Pancreas (tissue), 10 donors: Measurements from ENCODE around the gene LRIG1. TPM values are rescaled to one million over a fixed set of nuclear protein-coding genes. Genes with fewer than 3 reads are reported as not detected.
A peak's percentile ranks its signal among the peaks of the same experiment; 100 is the strongest.

Source experiments
- ATAC-seq, 4 donors: fragments of 200-7000 bp; cut with Tn5 transposase; one replicate each; pipeline versions ENCODE4 v1.8.0 to v1.9.1; 2020; ENCODE audit warnings: mild to moderate bottlenecking in 4 of 4, moderate library complexity in 4 of 4
- DNase-seq, 6 donors: peaks; one replicate each; pipeline ENCODE4 v3.0.0-alpha.2; 2020
- FAIRE-seq: peaks from 2 replicates; lab custom pipeline; 2012; peaks lifted over from hg19 to GRCh38; lab: Jason Lieb, UNC
- H3K27ac ChIP-seq, 4 donors: fragments of 200-600 bp; sonication (generic); 1 replicate in 3 of 4; 2 replicates in 1 of 4; pipeline versions ENCODE4 v1.5.0 to v1.8.0; 2020
- H3K27me3 ChIP-seq, 4 donors: fragments of 200-600 bp; one replicate each; pipeline ENCODE4 v1.8.0; 2021
- H3K36me3 ChIP-seq, 3 donors: fragments of 200-600 bp; sonication (generic) in 1 of 3; one replicate each; pipeline versions ENCODE4 v1.5.0 to v1.8.0; 2020 to 2021
- H3K4me1 ChIP-seq, 3 donors: fragments of 200-600 bp; one replicate each; pipeline ENCODE4 v1.8.0; 2021
- H3K4me3 ChIP-seq, 4 donors: fragments of 200-600 bp; sonication (generic) in 2 of 4; one replicate each; pipeline versions ENCODE4 v1.5.0 to v1.8.0; 2020 to 2021
- H3K9me3 ChIP-seq, 4 donors: fragments of 200-600 bp; one replicate each; pipeline ENCODE4 v1.8.0; 2021
- WGBS, 2 donors: extraction: QIAGEN DNeasy Blood & Tissue Kit; methylation state at CpG; one replicate each; pipeline ENCODE4 v1.1.7; 2013; 5-methylcytosine and 5-hydroxymethylcytosine counted together
- intact Hi-C, 3 donors: fragments of 100-400 bp; cut with DNase I; formaldehyde crosslinking; loops; one replicate each; pipeline versions ENCODE4 v1.11.1 to v1.14.2; 2022
- polyA plus RNA-seq, 2 donors: library from polyadenylated mRNA; stranded (reverse); fragments of 200-250 nt; gene quantifications; one replicate each; pipeline ENCODE4 v1.2.3, GENCODE V29; 2013
- total RNA-seq, 6 donors: library from RNA; stranded (reverse); fragmentation: NEBNext Ultra II Directional in 4 of 6; extraction: Animal tissue kit (Norgen Biotek cat#: 25700) in 4 of 6; gene quantifications; one replicate each; pipeline versions ENCODE4 v1.2.1 to v1.2.4, GENCODE V29; 2021 to 2023
- TF ChIP-seq, protein P1 (sequence below), 4 donors: fragments of 200-600 bp; sonication (generic) in 3 of 4; IDR thresholded peaks; one replicate each; pipeline versions ENCODE4 v1.5.0 to v1.8.0; 2021; ENCODE audit warnings: antibody characterized with exemption in 4 of 4
- donor health status: healthy with polysubstance abuse.
- donor health status: DM: no; HTN: no; CAD: no; lungs with moderate emphysema.
- donor health status: DM: no; HTN: no; CAD: no.
- donor health status: control.
- donor health status: control.
- donor health status: Bipolar disorder and iron deficiency.
- donor health status: DM: yes; HTN: yes; CAD: no.
- donor health status: DM: no; HTN: no; CAD: no.
- donor health status: DM: no; HTN: no; CAD: no.
- donor health status: DM: yes; HTN: yes; CAD: no.

The LRIG1 gene
- total and polyA plus RNA-seq, 8 donors: 32.7 to 104 (median 68.0) TPM

DNA sequence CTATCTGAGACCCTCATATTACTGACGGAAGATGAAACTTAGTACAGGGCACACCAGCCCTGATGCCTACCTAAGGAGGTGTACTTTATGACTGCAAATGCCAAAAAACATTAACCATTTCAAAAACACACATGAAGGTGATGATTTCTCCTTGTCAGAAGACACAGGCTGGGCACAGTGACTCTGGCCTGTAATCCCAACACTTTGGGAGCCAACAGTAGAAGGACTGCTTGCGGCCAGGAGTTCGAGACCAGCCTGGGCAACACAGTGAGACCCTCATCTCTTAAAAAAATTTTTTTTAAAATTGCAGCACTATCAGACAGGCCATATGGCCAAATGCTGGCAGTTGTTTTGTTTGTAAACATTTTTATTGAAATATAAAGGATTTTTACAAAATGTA is 73.5 kb downstream of the LRIG1 start:
- H3K27ac ChIP-seq: peak overlapping the region; percentile 2 to 86 (median 42)
- H3K4me1 ChIP-seq: peaks cover 52 to 67% (median 61%) of the 10 kb centered on the region in 3 donors

GRCh38 chr3:66426135-66426534 is 74.7 kb downstream of the LRIG1 start:
- Histone ChIP-seq H3K27me3 (no peaks in the 10 kb centered on the region), H3K4me1 (peaks cover 52 to 63% (median 57%) of the 10 kb centered on the region in 3 donors), H3K36me3 (no peaks in the 10 kb centered on the region), H3K27ac (peak overlapping the region; percentile 56 to 86 (median 64)), H3K9me3 (no peaks in the 10 kb centered on the region), H3K4me3 (no peak overlapping the region)
- no peak for FAIRE-seq
- 58 to 74% methylated on average over 1 of the region's 1 CpG for WGBS, 2 donors
- DNase-seq: no peak
- intact Hi-C loops: no loop called here
- TF ChIP-seq, protein P1, sequence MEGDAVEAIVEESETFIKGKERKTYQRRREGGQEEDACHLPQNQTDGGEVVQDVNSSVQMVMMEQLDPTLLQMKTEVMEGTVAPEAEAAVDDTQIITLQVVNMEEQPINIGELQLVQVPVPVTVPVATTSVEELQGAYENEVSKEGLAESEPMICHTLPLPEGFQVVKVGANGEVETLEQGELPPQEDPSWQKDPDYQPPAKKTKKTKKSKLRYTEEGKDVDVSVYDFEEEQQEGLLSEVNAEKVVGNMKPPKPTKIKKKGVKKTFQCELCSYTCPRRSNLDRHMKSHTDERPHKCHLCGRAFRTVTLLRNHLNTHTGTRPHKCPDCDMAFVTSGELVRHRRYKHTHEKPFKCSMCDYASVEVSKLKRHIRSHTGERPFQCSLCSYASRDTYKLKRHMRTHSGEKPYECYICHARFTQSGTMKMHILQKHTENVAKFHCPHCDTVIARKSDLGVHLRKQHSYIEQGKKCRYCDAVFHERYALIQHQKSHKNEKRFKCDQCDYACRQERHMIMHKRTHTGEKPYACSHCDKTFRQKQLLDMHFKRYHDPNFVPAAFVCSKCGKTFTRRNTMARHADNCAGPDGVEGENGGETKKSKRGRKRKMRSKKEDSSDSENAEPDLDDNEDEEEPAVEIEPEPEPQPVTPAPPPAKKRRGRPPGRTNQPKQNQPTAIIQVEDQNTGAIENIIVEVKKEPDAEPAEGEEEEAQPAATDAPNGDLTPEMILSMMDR (IDR thresholded peaks at IDR 0.05): no peak
- no peak for ATAC-seq

More for the DNA sequence above, 73.5 kb downstream of the LRIG1 start:
- no peak overlapping the region for H3K4me3 ChIP-seq
- H3K36me3 ChIP-seq: no peaks in the 10 kb centered on the region
- no peak for DNase-seq
- no peaks in the 10 kb centered on the region for H3K9me3 ChIP-seq
- H3K27me3 ChIP-seq: no peaks in the 10 kb centered on the region
- no peak for ATAC-seq
- WGBS, 2 donors: 80 to 88% methylated on average over 3 of the region's 3 CpGs
- intact Hi-C loops: no loop called here
- TF ChIP-seq, protein P1 (IDR thresholded peaks at IDR 0.05): no peak
- FAIRE-seq: no peak

- DNase-seq: no peak
- Histone ChIP-seq H3K9me3 (no peaks in the 10 kb centered on the region), H3K27ac (peak overlapping the region; percentile 56 to 86 (median 64)), H3K4me1 (peaks cover 51 to 60% (median 57%) of the 10 kb centered on the region in 3 donors), H3K27me3 (no peaks in the 10 kb centered on the region), H3K36me3 (no peaks in the 10 kb centered on the region), H3K4me3 (no peak overlapping the region)
- no peak for FAIRE-seq
- 28 to 47% methylated on average over 7 of the region's 7 CpGs for WGBS, 2 donors
- ATAC-seq: peak in 3 of 4 donors; percentile 1 to 9 (median 3)
- intact Hi-C loops: no loop called here
- TF ChIP-seq, protein P1 (IDR thresholded peaks at IDR 0.05): no peak
Measured at GRCh38 chr3:66425576-66426114, 75.2 kb downstream of the LRIG1 start.

- ATAC-seq (peak; percentile 66 to 83 (median 70)), DNase-seq (peak in 4 of 6 donors; percentile 77 to 87 (median 79))
- peaks cover 45 to 57% (median 54%) of the 10 kb centered on the region in 3 donors for H3K4me1 ChIP-seq
Measured at GRCh38 chr3:66425032-66425431, 75.8 kb downstream of the LRIG1 start.

More at GRCh38 chr3:66425032-66425431, 75.8 kb downstream of the LRIG1 start:
- no peaks in the 10 kb centered on the region for H3K9me3 ChIP-seq
- no peaks in the 10 kb centered on the region for H3K27me3 ChIP-seq
- intact Hi-C loops: no loop called here
- H3K4me3 ChIP-seq: no peak overlapping the region
- H3K36me3 ChIP-seq: no peaks in the 10 kb centered on the region
- TF ChIP-seq, protein P1 (IDR thresholded peaks at IDR 0.05): no peak
- FAIRE-seq: no peak
- peak overlapping the region; percentile 56 to 86 (median 64) for H3K27ac ChIP-seq
- 26% methylated on average over 5 of the region's 5 CpGs for WGBS, 2 donors
